ENCODE data around the gene UBL5. TPM values are rescaled to one million over a fixed set of nuclear protein-coding genes. Genes with fewer than 3 reads are reported as not detected.

The UBL5 gene
- polyA plus RNA-seq, 1 of the 3 experiments (the other 2 are of a cell fraction) = 2,602 TPM

- Histone ChIP-seq H3K4me3 (ENCODE audit: low read depth in 2 of 2, low read length in 1 of 2) (peak overlapping the region; percentile 62 to 93), H3K27ac (ENCODE audit: low read depth in 2 of 2, low read length in 1 of 2) (peak overlapping the region; percentile 89 to 94), H3K36me3 (replicated peaks in 1 of 2; ENCODE audit: control insufficient read depth in 1 of 2, insufficient read depth in 2 of 2, low read length in 1 of 2) (no peaks in the 10 kb centered on the region), H3F3A (replicated peaks; ENCODE audit: insufficient read depth) (no peaks in the 10 kb centered on the region), H3K9ac (peak overlapping the region; percentile 89), H3K4me1 (ENCODE audit: control insufficient read depth in 1 of 2, insufficient read depth in 2 of 2, low read depth in 1 of 2, low read length in 1 of 2) (peaks cover 0 to 5% of the 10 kb centered on the region in 2 experiments; a peak in 1 of 4 replicates), H3K9me3 (no peaks in the 10 kb centered on the region), H3K79me2 (ENCODE audit: insufficient read depth) (no peaks in the 10 kb centered on the region), H3K4me2 (peak overlapping the region; percentile 93), H2AFZ (ENCODE audit: low read depth) (peak overlapping the region; percentile 99), H3K9me2 (no peaks in the 10 kb centered on the region), H4K20me1 (ENCODE audit: insufficient read depth) (no peaks in the 10 kb centered on the region), H3K27me3 (ENCODE audit: insufficient read depth) (no peaks in the 10 kb centered on the region)
- CTCF ChIA-PET = no interaction called here
- peak; percentile 96 for DNase-seq
- POLR2A ChIA-PET = interaction anchor here (0.7 kb wide), 1 partner anchor 131 kb away, joined by 5 read pairs; no protein-coding TSS in a partner anchor
- 4% methylated on average over 50 of the region's 74 CpGs for WGBS (ENCODE audit: low lambda C conversion rate)
- TF ChIP-seq TCF12 (IDR thresholded peaks at IDR 0.05) (no peak), GATA2 (CRISPR knock-in tag; IDR thresholded peaks at IDR 0.05) (no peak), EP300 (IDR thresholded peaks at IDR 0.05; ENCODE audit: borderline replicate concordance in 1 of 2, low read depth in 1 of 2, low read length in 1 of 2) (peak; percentile 15 to 17; a peak in 2 of 4 replicates), NRF1 (IDR thresholded peaks at IDR 0.05; ENCODE audit: low read depth, low read length) (0 out of 2 replicates have a peak, but pooled peaks have one; percentile 23), POLR2AphosphoS5 (IDR thresholded peaks at IDR 0.05; ENCODE audit: low read depth, low read length) (peak; percentile 80), ELF1 (IDR thresholded peaks at IDR 0.05) (no peak), PBX3 (IDR thresholded peaks at IDR 0.05) (peak; percentile 36), MAX (IDR thresholded peaks at IDR 0.05; ENCODE audit: low read depth) (peak; percentile 36; the same call in 1 of the 2 replicates), YY1 (IDR thresholded peaks at IDR 0.05; ENCODE audit: low read depth) (peak; percentile 74; the same call in 1 of the 2 replicates), USF1 (IDR thresholded peaks at IDR 0.05; ENCODE audit: borderline replicate concordance, low read depth) (no peak), ZBTB33 (IDR thresholded peaks at IDR 0.05; ENCODE audit: borderline replicate concordance, low read depth) (no peak), FOSL2 (IDR thresholded peaks at IDR 0.05; ENCODE audit: borderline replicate concordance, low read depth) (no peak), MXI1 (IDR thresholded peaks at IDR 0.05; ENCODE audit: low read depth, low read length) (peak; percentile 56; the same call in 1 of the 2 replicates), IRF3 (IDR thresholded peaks at IDR 0.05; ENCODE audit: low read depth, low read length) (no peak), CTCF (IDR thresholded peaks at IDR 0.05) (no peak), GABPA (IDR thresholded peaks at IDR 0.05; ENCODE audit: low read depth) (no peak), TEAD4 (IDR thresholded peaks at IDR 0.05; ENCODE audit: borderline replicate concordance, insufficient read depth) (no peak), EZH2phosphoT487 (IDR thresholded peaks at IDR 0.05; ENCODE audit: borderline replicate concordance, low read depth) (no peak), RXRA (IDR thresholded peaks at IDR 0.05; ENCODE audit: borderline replicate concordance, low read depth) (no peak), SMC3 (IDR thresholded peaks at IDR 0.05; ENCODE audit: low read depth, low read length) (no peak), NFIC (IDR thresholded peaks at IDR 0.05; ENCODE audit: borderline replicate concordance) (no peak), TAF1 (IDR thresholded peaks at IDR 0.05; ENCODE audit: borderline replicate concordance, low read depth, low read length) (peak; percentile 24; the same call in 1 of the 2 replicates), RAD21 (IDR thresholded peaks at IDR 0.05; ENCODE audit: low read length) (no peak), SIN3A (IDR thresholded peaks at IDR 0.05; ENCODE audit: borderline replicate concordance, low read depth, low read length) (no peak), RCOR1 (IDR thresholded peaks at IDR 0.05; ENCODE audit: low read length) (0 out of 2 replicates have a peak, but pooled peaks have one; percentile 3)
Observed at GRCh38 chr19:9785367-9786331, 42.1 kb upstream of the UBL5 start.
